B cell (primary cell): ENCODE measurements around the gene NRF1. TPM values are rescaled to one million over a fixed set of nuclear protein-coding genes. Genes with fewer than 3 reads are reported as not detected.

Source experiments
- ATAC-seq: fragments of 200-7000 bp; cut with Tn5 transposase; one replicate; pipeline ENCODE4 v1.10.0; 2021; ENCODE audit warnings: low read depth, mild to moderate bottlenecking, moderate number of reproducible peaks, moderate library complexity
- CTCF ChIA-PET: fragments of 350-600 bp; sonication (Branson Sonifier 250); formaldehyde crosslinking; loops from one replicate; lab custom pipeline; 2021; ENCODE audit warnings: antibody characterized with exemption, inconsistent platforms; lab: Charles Lee
- POLR2A ChIA-PET: fragments of 350-600 bp; sonication (Branson Sonifier 250); formaldehyde crosslinking; loops from one replicate; lab custom pipeline; 2021; ENCODE audit warnings: antibody characterized with exemption; lab: Charles Lee
- DNase-seq: peaks from one replicate; pipeline ENCODE4 v3.0.0; 2013
- H2AFZ ChIP-seq: 2 replicates; pipeline ENCODE4 v1.6.1; 2012; ENCODE audit warnings: mild to moderate bottlenecking, low read depth, low read length; ENCODE audit not compliant: insufficient read depth, poor library complexity, severe bottlenecking
- H3K27ac ChIP-seq, 2 donors: 1 replicate in 1 of 2; 2 replicates in 1 of 2; pipeline ENCODE4 v1.5.1; 2012 to 2013; ENCODE audit warnings: low read length in 2 of 2, mild to moderate bottlenecking in 2 of 2, moderate library complexity in 1 of 2
- H3K27me3 ChIP-seq, 4 experiments: fragments of 200-600 bp in 1 of 4; sonication (generic) in 1 of 4; replicated peaks in 1 of 4; 1 replicate in 2 of 4; 2 replicates in 2 of 4; pipeline versions ENCODE4 v1.6.1 to v1.7.0; 2013 to 2016; ENCODE audit warnings: low read length in 3 of 4, mild to moderate bottlenecking in 2 of 4, mixed read lengths in 1 of 4, moderate library complexity in 1 of 4; ENCODE audit not compliant: insufficient read depth in 4 of 4, control insufficient read depth in 3 of 4; ENCODE audit errors: control extremely low read depth in 1 of 4
- H3K36me3 ChIP-seq, 2 experiments: replicated peaks in 1 of 2; 1 replicate in 1 of 2; 2 replicates in 1 of 2; pipeline versions ENCODE4 v1.6.1 to v1.7.1; 2013; ENCODE audit warnings: low read length in 1 of 2; ENCODE audit not compliant: insufficient read depth in 2 of 2, control insufficient read depth in 1 of 2; ENCODE audit errors: control extremely low read depth in 1 of 2, extremely low read depth in 1 of 2
- H3K4me1 ChIP-seq, 2 donors: fragments of 200-600 bp in 1 of 2; sonication (generic) in 1 of 2; 1 replicate in 1 of 2; 2 replicates in 1 of 2; pipeline versions ENCODE4 v1.5.1 to v1.6.1; 2013 to 2017; ENCODE audit warnings: low read length in 2 of 2; ENCODE audit not compliant: control insufficient read depth in 2 of 2, insufficient read depth in 2 of 2
- H3K4me2 ChIP-seq: replicated peaks from 2 replicates; pipeline ENCODE3; 2012; ENCODE audit warnings: mild to moderate bottlenecking, low read depth, low read length; ENCODE audit not compliant: poor library complexity, severe bottlenecking
- H3K4me3 ChIP-seq, 5 experiments: fragments of 200-600 bp in 1 of 5; sonication (generic) in 1 of 5; 1 replicate in 3 of 5; 2 replicates in 2 of 5; pipeline versions ENCODE4 v1.5.1 to v1.7.0; 2011 to 2016; ENCODE audit warnings: low read length in 4 of 5, mild to moderate bottlenecking in 4 of 5, low read depth in 2 of 5, control low read depth in 1 of 5, moderate library complexity in 1 of 5; ENCODE audit not compliant: insufficient read depth in 1 of 5; ENCODE audit errors: control extremely low read depth in 1 of 5, extremely low read depth in 1 of 5
- H3K79me2 ChIP-seq: fragments of 200-600 bp; sonication (generic); one replicate; pipeline ENCODE4 v1.6.0; 2016; ENCODE audit warnings: low read length; ENCODE audit not compliant: control insufficient read depth, insufficient read depth
- H3K9ac ChIP-seq: fragments of 200-600 bp; sonication (generic); 2 replicates; pipeline ENCODE4 v1.6.1; 2017; ENCODE audit warnings: mild to moderate bottlenecking, low read length, moderate library complexity
- H3K9me3 ChIP-seq, 3 donors: one replicate each; pipeline versions ENCODE4 v1.6.1 to v1.7.1; 2013; ENCODE audit warnings: low read length in 2 of 3; ENCODE audit not compliant: control insufficient read depth in 2 of 3, insufficient read depth in 1 of 3; ENCODE audit errors: control extremely low read depth in 1 of 3
- H4K20me1 ChIP-seq: 2 replicates; pipeline ENCODE4 v1.6.0; 2012; ENCODE audit warnings: mild to moderate bottlenecking, low read length; ENCODE audit not compliant: insufficient read depth, control insufficient read depth, poor library complexity, severe bottlenecking
- H3K27ac Mint-ChIP-seq: one replicate; pipeline ENCODE4 v1.8.0; 2021; ENCODE audit warnings: mixed read lengths
- H3K27me3 Mint-ChIP-seq: one replicate; pipeline ENCODE4 v1.8.0; 2021; ENCODE audit warnings: mixed read lengths
- H3K4me1 Mint-ChIP-seq: one replicate; pipeline ENCODE4 v1.8.0; 2021; ENCODE audit warnings: mixed read lengths
- H3K4me3 Mint-ChIP-seq: one replicate; pipeline ENCODE4 v1.8.0; 2021; ENCODE audit warnings: mixed read lengths
- H3K9me3 Mint-ChIP-seq: one replicate; pipeline ENCODE4 v1.8.0; 2022; ENCODE audit warnings: mixed read lengths; ENCODE audit not compliant: insufficient read depth
- EZH2 ChIP-seq: IDR thresholded peaks from 2 replicates; pipeline ENCODE4 v1.6.1; 2012; ENCODE audit warnings: borderline replicate concordance, low read depth, mild to moderate bottlenecking, moderate library complexity, low read length; ENCODE audit not compliant: insufficient read depth, poor library complexity, severe bottlenecking
- WGBS: methylation state at CpG from one replicate; pipeline ENCODE4 v1.1.5; 2013; ENCODE audit warnings: missing lambda C conversion rate; ENCODE audit not compliant: insufficient coverage; 5-methylcytosine and 5-hydroxymethylcytosine counted together
- intact Hi-C: fragments of 100-400 bp; cut with micrococcal nuclease; formaldehyde crosslinking; loops from one replicate; pipeline ENCODE4 v1.10.0; 2022
- polyA plus RNA-seq: library from polyadenylated mRNA; depleted of rRNA; stranded (reverse); fragments of >200 nt; gene quantifications from 2 replicates; pipeline ENCODE4 v1.2.3, GENCODE V29; 2012
- total RNA-seq, 2 donors: library from RNA; stranded (reverse); fragments of 120-200 nt in 1 of 2; gene quantifications; 1 replicate in 1 of 2; 2 replicates in 1 of 2; pipeline versions ENCODE4 v1.2.3 to v1.2.4, GENCODE V29; 2013 to 2022
- TF ChIP-seq, protein P1 (sequence below): fragments of 200-600 bp; IDR thresholded peaks from one replicate; pipeline ENCODE4 v1.8.0; 2022; ENCODE audit warnings: antibody characterized with exemption, mild to moderate bottlenecking

NRF1 gene
- total and polyA plus RNA-seq, 2 donors (not counting 1 experiment from before 2014, with no cell fraction given): 19.6 to 53.0 TPM

DNA sequence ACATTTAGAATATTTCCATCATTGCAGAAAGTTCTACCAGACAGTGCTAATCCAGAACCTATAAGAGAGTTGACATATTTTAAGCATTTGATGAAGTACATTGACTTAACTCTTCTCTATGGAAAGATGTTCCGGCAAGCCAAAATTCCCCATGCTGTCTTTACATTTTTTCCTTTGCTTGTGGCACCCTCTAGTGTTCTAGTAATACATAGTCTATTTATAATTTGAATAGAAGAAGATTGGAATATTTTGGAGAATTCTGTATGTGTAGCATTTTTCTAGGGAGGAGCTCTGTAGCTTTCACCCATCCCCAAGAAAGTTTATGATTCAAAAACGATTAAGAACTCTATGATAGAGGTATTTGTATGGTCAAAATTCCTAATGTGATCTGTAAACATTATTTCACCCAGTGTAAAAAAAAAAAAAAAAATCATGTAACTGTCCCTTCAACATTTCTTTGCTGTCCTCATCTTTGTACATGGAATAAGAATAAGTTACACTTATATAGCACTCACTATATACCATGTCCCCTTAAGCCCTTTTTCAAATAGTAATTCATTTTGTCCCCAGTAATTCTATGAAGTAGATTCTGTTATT is 33.2 kb downstream of the NRF1 start:
- ChIA-PET CTCF (interaction anchor here (1.4 to 5.2 kb wide), 2 partner anchors 145 to 277 kb away, joined by 3 to 42 read pairs; no protein-coding TSS in a partner anchor), POLR2A (no interaction called here)
- H3K4me1 Mint-ChIP-seq: peaks cover 7% of the 10 kb centered on the region
- no peak for ATAC-seq
- H3K27me3 ChIP-seq: no peaks in the 10 kb centered on the region
- no peak for TF ChIP-seq EZH2
- TF ChIP-seq, protein P1, sequence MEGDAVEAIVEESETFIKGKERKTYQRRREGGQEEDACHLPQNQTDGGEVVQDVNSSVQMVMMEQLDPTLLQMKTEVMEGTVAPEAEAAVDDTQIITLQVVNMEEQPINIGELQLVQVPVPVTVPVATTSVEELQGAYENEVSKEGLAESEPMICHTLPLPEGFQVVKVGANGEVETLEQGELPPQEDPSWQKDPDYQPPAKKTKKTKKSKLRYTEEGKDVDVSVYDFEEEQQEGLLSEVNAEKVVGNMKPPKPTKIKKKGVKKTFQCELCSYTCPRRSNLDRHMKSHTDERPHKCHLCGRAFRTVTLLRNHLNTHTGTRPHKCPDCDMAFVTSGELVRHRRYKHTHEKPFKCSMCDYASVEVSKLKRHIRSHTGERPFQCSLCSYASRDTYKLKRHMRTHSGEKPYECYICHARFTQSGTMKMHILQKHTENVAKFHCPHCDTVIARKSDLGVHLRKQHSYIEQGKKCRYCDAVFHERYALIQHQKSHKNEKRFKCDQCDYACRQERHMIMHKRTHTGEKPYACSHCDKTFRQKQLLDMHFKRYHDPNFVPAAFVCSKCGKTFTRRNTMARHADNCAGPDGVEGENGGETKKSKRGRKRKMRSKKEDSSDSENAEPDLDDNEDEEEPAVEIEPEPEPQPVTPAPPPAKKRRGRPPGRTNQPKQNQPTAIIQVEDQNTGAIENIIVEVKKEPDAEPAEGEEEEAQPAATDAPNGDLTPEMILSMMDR: peak; percentile 49
- peaks cover 0 to 3% of the 10 kb centered on the region in 2 experiments for H3K36me3 ChIP-seq
- H3K79me2 ChIP-seq: peaks cover 73% of the 10 kb centered on the region
- intact Hi-C loops: loop anchor here (1.0 kb wide), 1 partner anchor 277 kb away; no protein-coding TSS in a partner anchor
- no peaks in the 10 kb centered on the region for H3K27me3 Mint-ChIP-seq
- no peak overlapping the region for H3K27ac ChIP-seq
- no peaks in the 10 kb centered on the region for H3K4me1 ChIP-seq
- WGBS: no CpG with 5 or more reads among the region's 2 CpGs
- H3K9ac ChIP-seq: no peak overlapping the region
- no peak overlapping the region for H3K4me3 Mint-ChIP-seq
- peaks cover 29% of the 10 kb centered on the region for H4K20me1 ChIP-seq
- no peak overlapping the region for H3K4me2 ChIP-seq
- H3K4me3 ChIP-seq: no peak overlapping the region
- no peaks in the 10 kb centered on the region for H3K9me3 ChIP-seq
- peak; percentile 36 for DNase-seq
- no peak overlapping the region for H2AFZ ChIP-seq
- H3K27ac Mint-ChIP-seq: no peak overlapping the region
- H3K9me3 Mint-ChIP-seq: no peaks in the 10 kb centered on the region

DNA sequence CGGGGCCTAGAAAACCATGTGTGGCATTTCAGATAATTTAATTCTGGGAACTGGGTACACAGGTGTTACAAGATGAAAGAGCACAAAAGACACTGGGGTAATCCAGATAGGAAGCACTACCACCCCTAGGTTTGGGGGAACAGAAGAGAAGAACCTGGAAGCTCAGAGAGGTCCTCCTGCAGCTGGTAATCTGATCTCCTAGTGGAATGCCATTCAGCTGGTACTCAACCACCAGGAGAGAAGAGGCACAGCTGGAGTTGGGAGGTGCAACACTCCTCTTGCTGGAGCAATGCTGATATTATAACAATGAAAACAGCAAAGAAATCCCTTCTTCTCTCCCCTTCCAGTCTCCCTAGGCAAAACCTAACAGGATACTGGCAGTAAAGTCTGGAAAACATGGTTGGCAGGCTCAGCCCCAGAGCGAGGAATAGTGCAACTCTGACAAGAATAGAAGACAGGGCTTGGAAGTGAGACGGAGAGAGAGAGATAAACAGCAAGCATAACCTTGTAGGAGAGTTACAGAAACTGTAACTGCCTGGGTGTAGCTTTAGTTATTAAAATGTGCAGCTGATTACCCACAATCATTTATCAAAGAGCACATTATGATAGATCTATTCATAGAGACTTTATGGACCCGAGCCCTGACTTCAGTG is 35.0 kb downstream of the NRF1 start:
- Histone ChIP-seq H3K79me2 (peaks cover 73% of the 10 kb centered on the region), H3K27me3 (no peaks in the 10 kb centered on the region), H4K20me1 (peaks cover 42% of the 10 kb centered on the region), H3K4me2 (no peak overlapping the region), H3K27ac (no peak overlapping the region), H2AFZ (no peak overlapping the region), H3K9ac (no peak overlapping the region), H3K4me3 (no peak overlapping the region), H3K36me3 (peaks cover 0 to 3% of the 10 kb centered on the region in 2 experiments), H3K9me3 (no peaks in the 10 kb centered on the region), H3K4me1 (no peaks in the 10 kb centered on the region)
- intact Hi-C loops: no loop called here
- Mint-ChIP-seq H3K4me1 (peaks cover 5% of the 10 kb centered on the region), H3K27ac (no peak overlapping the region), H3K9me3 (no peaks in the 10 kb centered on the region), H3K27me3 (no peaks in the 10 kb centered on the region), H3K4me3 (no peak overlapping the region)
- WGBS: 100% methylated on average over 1 of the region's 4 CpGs
- DNase-seq (no peak), ATAC-seq (no peak)
- ChIA-PET POLR2A (no interaction called here), CTCF (interaction anchor here (0.8 to 1.2 kb wide), 5 partner anchors 9 to 279 kb away, joined by 3 to 4 read pairs (median 4); no protein-coding TSS in a partner anchor)
- TF ChIP-seq, protein P1: no peak
- TF ChIP-seq EZH2: no peak
